NCI-H146 treated with DMSO at 0.1 percent for 48 hours (cell line): ENCODE data around the gene LCP1.
A peak's percentile ranks its signal among the peaks of the same experiment; 100 is the strongest.

ENCODE experiments used
- DNase-seq: peaks from one replicate; lab custom pipeline; 2025; ENCODE audit not compliant: unreplicated experiment; lab: John Stamatoyannopoulos, UW

LCP1 gene

GRCh38 chr13:46129955-46130618 lies 51.9 kb downstream of the LCP1 start:
- no peak for DNase-seq

DNA sequence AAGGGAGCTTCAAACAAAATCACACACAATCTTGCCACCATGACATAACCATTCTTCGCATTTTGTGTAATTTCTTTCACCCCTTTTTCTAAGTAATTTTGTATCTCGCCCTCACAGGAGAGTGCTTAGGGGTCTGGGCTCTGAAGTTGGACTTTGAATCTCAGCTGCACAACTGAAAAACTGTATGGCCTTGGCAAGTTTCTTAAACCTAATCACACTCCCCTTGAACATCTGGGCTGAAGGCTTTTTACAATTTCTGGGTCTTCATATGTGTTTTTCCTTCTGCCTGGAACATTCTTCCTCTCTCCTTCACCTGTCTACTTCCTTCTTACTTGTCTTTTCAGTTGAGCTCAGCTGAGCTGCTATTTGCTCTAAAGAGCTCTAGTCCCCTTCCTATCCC lies 52.9 kb downstream of the LCP1 start:
- no peak for DNase-seq

GRCh38 chr13:46127358-46128023 lies 54.5 kb downstream of the LCP1 start:
- DNase-seq: no peak

- peak; percentile 61 for DNase-seq
These were observed 55.2 kb downstream of the LCP1 start for GRCh38 chr13:46126552-46127357.

GRCh38 chr13:46126056-46126455 lies 55.9 kb downstream of the LCP1 start:
- no peak for DNase-seq

DNA sequence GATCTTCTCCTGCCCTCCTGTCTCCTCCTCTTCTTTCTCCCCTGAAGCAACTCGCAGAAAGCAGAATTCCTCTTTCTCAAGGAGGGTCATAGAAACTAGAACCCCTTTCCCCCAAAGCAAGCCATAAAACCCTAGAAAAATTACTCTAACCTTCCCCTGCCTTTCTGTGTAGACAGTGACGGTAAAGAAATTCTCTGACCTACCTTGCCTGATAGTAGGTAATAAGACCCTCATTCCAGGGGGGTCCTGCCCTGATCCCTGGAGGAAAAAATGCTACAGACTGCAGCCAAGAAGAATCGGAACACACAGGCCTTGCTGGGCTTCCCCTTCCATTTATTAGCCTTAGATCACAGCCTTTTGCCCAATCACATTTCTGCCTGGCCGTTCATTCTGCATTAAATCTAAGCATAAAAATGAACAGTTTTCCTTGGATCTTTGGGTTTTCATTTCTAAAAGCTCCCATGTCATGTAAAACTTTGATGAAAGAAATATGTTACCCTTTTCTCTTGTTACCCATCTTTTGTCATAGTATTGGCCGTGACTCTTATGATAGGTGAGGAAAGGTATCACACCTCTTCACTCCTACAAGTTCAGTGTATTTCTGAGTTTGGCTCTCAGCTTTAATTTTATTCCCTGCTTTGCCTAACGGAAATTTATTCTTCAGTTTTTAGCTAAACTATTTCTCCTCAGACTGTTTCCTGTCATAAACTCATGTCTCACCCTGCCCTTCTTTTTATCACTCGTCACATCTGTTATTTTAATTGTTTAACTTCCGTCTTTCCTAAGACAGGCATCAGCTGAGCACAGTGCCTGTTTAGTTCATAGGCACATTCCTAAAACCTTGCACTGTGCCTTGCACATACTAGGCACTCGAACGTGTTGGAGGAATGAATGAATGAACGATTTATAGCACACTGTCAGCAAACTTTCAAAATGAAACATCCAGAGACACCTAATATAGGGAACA lies 56.7 kb downstream of the LCP1 start:
- no peak for DNase-seq

DNA sequence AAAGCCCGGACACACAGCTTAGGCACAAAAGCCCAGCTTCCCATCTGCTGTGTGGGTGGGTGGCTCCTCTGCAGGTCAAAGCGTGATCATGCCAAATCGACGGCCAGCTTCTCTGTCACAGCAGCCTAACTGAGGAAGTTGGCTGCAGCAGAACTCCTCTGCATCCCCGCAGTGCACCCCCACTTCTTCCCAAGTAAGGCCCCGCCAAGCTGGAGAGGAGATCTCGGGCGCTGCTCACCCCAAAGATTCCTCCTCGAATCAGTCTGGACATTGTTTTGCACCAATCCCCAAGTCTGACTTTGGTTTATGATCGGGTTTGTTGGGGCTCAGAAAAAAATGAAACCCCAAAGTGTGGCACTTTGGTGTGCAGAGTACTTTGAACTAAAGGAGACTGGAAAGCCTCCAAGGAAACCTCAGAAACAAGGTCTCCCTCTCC lies 57.4 kb downstream of the LCP1 start:
- DNase-seq: no peak

DNA sequence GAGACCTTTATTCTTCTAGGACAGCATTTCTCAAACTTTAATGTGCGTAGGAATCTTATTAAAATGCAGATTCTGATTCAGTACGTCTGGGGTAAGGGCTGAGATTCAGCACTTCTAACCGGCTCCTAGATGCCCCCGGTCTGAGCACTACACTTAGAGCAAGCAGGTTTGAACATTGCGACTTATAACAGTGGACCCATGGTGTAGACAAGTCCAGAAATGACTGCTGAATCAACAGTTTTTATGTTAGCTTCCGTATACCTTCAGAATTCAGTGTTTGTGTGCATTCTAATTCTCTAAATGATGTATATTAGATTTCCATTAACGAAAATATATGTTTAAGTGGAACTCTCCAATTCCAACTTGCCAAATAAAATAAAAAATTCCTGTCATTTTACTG lies 59.7 kb downstream of the LCP1 start:
- no peak for DNase-seq

GRCh38 chr13:46121597-46122163 lies 60.3 kb downstream of the LCP1 start:
- DNase-seq: no peak

DNA sequence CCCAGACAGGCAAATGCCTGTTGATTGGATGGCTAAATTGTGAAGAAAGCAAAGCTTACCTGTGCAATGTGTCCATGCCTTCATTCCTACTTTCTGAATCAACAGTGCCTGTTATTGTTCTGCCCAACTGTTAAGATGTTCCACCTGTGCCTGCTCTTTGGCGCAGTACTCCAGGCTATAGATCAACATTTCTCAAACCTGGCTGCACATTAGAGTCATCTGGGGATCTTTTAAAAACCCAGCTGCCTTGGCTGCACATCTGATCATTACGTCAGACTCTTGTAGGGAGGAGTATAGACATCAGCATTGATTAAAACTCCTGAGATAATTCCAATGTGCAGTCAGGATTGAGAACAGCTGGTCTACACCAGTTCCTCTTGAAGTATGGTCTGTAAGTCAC lies 60.9 kb downstream of the LCP1 start:
- no peak for DNase-seq

DNA sequence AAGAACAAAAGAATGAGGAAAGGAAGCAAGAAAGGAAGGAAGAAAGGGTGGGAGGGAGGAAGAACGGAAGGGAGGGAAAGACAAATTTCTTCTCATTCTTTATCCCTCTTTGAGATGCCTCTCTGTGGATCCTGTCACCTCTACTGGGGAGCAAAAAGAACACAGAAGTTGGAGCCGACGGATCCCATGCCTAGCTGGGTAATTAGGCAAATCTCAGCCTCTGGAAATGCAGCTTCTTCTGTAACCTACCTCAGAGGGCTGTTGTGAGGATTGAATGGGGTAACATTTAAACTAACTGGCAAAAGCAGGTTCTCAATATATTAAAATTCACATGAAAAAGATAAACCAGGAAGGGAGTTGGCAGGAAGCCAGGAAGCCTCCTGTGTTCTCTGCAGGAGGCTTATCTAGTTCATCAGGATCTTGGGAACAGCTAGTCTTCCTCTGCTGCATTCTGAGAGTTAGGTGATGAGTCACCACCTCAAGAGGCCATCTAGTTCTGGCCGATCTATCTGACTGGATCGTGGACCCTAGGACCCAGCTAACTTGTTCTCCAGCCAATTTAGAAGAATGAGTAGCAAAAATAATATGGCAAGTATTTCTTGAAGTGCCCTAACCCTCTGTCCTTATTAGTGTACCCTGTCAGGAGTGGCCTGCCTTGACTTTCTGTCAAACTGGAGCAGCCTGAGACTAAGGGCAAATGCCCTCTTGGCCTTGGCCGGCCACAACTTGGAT lies 61.9 kb downstream of the LCP1 start:
- peak; percentile 44 for DNase-seq

GRCh38 chr13:46116653-46117502 lies 65.1 kb downstream of the LCP1 start:
- DNase-seq: no peak

DNA sequence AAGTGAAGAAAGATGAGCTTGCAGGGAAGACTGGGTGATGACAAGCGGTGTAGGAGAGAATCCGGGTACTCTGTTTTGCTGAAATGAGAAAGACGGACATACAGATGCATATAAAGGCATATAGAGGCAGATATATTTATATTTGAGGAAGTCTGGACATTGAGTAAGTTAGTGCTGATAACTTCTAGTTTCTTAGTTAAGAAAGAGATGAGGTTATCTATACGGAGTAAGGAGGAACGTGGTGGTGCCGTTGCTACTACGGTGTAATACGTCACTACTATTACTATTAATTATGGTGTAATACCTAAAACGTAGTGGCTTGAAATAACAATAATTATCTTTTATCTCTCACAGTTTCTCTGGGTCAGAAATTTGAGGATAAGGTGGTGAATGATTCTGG lies 67.4 kb downstream of the LCP1 start:
- DNase-seq: no peak

DNA sequence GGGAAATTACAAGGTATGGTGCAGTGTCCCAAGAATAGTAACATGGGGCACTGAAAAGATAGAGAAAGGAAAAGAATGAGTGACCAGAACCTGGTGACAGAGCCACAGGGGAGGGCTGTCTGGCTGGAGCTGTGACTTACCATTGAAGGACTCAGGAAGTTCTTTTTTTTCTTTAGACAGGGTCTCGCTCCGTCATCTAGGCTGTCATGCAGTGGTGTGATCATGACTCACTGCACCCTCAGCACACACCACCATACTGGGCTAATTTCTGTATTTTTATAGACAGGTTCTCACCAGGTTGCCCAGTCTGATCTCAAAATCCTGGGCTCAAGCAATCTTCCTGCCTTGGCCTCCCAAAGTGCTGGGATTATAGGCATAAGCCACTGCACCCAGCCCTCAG lies 68.4 kb downstream of the LCP1 start:
- no peak for DNase-seq

DNA sequence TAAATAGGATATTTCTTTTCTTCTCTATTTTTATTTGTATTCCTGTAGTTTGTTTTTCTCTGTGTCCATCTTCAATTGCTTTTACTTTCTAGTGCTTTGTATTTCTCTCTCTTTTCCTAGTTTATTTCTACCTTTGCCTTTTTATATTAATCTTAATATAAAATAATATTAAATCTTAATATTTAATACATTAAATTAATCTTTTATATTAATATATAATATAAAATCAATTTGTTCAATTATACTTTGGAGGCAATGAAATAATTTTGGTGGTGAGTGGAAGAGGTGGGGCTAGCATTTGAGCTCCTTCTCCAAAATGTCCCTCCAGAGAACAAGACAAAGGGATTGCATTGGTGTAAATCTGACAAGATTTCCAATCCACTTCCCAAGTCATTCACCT lies 70.8 kb downstream of the LCP1 start:
- DNase-seq: no peak

DNA sequence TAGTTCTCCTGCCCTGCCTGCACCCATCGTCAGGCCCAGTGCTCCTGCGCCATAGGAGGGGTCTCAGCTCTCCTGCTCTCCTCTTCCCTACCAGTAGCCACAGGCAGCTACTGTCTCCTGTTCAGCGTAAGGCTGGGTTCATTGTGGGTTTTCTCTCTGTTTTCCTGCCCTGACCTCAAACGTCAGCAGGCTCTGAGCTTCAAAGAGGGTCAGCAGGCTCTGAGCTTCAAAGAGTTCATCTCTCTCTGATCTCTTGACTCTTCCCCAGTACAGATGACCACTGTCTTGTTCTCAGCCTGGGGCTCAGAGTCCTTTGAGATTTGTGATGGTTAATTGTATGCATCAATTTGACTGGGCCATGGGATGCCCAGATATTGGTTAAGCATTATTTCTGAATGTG lies 72.5 kb downstream of the LCP1 start:
- no peak for DNase-seq

GRCh38 chr13:46106839-46107371 lies 75.1 kb downstream of the LCP1 start:
- no peak for DNase-seq

GRCh38 chr13:46104868-46105267 lies 77.1 kb downstream of the LCP1 start, which contains the start of gene CPB2:
Gene CPB2, minus strand, starts transcription at chr13:46105033. Its CDS starts 24 bp downstream, at chr13:46105009.
- no peak for DNase-seq

- DNase-seq: no peak
These were observed 78.9 kb downstream of the LCP1 start for GRCh38 chr13:46103037-46103436.
